Glutamatergic neuron (in vitro differentiated cells): ENCODE measurements around the gene LRRN1. TPM values are rescaled to one million over a fixed set of nuclear protein-coding genes. Genes with fewer than 3 reads are reported as not detected.
A peak's percentile ranks its signal among the peaks of the same experiment; 100 is the strongest.

Experiments used
- DNase-seq: peaks from one replicate; pipeline ENCODE4 v3.0.0; 2022
- H3K27ac Mint-ChIP-seq: one replicate; pipeline ENCODE4 v1.8.0; 2020; ENCODE audit warnings: mild to moderate bottlenecking, mixed read lengths, inconsistent platforms; ENCODE audit not compliant: unreplicated experiment
- H3K27me3 Mint-ChIP-seq: one replicate; pipeline ENCODE4 v1.8.0; 2020; ENCODE audit warnings: mild to moderate bottlenecking, moderate library complexity, mixed read lengths, inconsistent platforms; ENCODE audit not compliant: unreplicated experiment
- H3K36me3 Mint-ChIP-seq: one replicate; pipeline ENCODE4 v1.8.0; 2020; ENCODE audit warnings: mild to moderate bottlenecking, mixed read lengths, inconsistent platforms; ENCODE audit not compliant: unreplicated experiment
- H3K4me1 Mint-ChIP-seq: one replicate; pipeline ENCODE4 v1.8.0; 2020; ENCODE audit warnings: mild to moderate bottlenecking, low read depth, mixed read lengths, inconsistent platforms; ENCODE audit not compliant: unreplicated experiment
- H3K4me3 Mint-ChIP-seq: one replicate; pipeline ENCODE4 v1.8.0; 2020; ENCODE audit warnings: mild to moderate bottlenecking, mixed read lengths, inconsistent platforms; ENCODE audit not compliant: unreplicated experiment
- H3K9me3 Mint-ChIP-seq: one replicate; pipeline ENCODE4 v1.8.0; 2020; ENCODE audit warnings: mild to moderate bottlenecking, moderate library complexity, mixed read lengths, inconsistent platforms; ENCODE audit not compliant: unreplicated experiment
- total RNA-seq: library from RNA; stranded (reverse); fragmentation: NEBNext Ultra II Directional; extraction: Animal tissue kit (Norgen Biotek cat#: 25700); gene quantifications from one replicate; pipeline ENCODE4 v1.2.1, GENCODE V29; 2021; ENCODE audit not compliant: unreplicated experiment
- TF ChIP-seq, protein P1 (sequence below): fragments of 200-600 bp; sonication (generic); IDR thresholded peaks from one replicate; pipeline ENCODE4 v1.5.0; 2021; ENCODE audit not compliant: partially characterized antibody, unreplicated experiment

LRRN1 gene
- total RNA-seq, 1 donor from 2014 or later = 127 TPM

DNA sequence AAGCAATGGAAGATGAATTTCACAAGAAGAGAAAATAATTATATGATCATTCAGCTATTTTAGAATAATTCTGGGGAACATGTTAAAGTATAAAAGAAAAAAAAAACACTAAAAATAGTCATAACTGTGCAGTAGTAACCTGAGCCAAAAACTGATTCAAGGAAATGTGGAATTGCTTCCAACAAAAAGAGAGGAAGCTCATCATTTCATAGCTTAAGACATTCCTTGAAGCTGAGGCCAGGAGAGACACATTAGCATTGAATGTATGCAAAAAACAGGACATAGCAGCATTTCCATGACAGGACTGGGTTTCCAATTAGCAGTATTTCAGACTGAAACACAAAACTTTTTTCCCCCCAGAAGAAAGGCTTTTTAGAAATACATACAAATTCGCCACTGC is 27.7 kb upstream of the LRRN1 start:
- TF ChIP-seq, protein P1, sequence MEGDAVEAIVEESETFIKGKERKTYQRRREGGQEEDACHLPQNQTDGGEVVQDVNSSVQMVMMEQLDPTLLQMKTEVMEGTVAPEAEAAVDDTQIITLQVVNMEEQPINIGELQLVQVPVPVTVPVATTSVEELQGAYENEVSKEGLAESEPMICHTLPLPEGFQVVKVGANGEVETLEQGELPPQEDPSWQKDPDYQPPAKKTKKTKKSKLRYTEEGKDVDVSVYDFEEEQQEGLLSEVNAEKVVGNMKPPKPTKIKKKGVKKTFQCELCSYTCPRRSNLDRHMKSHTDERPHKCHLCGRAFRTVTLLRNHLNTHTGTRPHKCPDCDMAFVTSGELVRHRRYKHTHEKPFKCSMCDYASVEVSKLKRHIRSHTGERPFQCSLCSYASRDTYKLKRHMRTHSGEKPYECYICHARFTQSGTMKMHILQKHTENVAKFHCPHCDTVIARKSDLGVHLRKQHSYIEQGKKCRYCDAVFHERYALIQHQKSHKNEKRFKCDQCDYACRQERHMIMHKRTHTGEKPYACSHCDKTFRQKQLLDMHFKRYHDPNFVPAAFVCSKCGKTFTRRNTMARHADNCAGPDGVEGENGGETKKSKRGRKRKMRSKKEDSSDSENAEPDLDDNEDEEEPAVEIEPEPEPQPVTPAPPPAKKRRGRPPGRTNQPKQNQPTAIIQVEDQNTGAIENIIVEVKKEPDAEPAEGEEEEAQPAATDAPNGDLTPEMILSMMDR = no peak
- DNase-seq = no peak
- Mint-ChIP-seq H3K36me3 (peaks cover 12% of the 10 kb centered on the region), H3K4me3 (no peak overlapping the region), H3K27ac (no peak overlapping the region), H3K4me1 (peaks cover 4% of the 10 kb centered on the region), H3K9me3 (peaks cover 6% of the 10 kb centered on the region), H3K27me3 (no peaks in the 10 kb centered on the region)

DNA sequence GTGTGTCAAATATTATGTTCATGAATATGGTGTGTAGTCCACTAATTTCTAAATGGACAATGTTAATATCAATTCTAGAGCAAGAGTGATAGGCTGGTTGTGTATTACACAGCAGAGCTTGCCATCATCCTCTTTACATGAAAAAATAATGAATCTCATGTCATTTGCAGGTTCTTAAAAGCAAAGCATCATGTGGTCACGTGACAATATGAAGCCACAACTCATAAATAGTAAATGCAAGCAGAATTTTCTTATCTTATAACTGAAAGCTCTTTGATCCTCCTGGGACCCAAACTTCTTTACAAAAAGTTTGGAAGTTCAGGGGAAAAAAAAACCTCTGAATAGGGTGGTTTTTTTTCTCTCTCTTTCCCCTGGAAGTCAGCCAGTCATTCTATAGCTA is 26.9 kb upstream of the LRRN1 start:
- Mint-ChIP-seq H3K27me3 (no peaks in the 10 kb centered on the region), H3K27ac (no peak overlapping the region), H3K4me1 (peaks cover 4% of the 10 kb centered on the region), H3K36me3 (peaks cover 14% of the 10 kb centered on the region), H3K4me3 (no peak overlapping the region), H3K9me3 (peaks cover 6% of the 10 kb centered on the region)
- DNase-seq = no peak
- TF ChIP-seq, protein P1 = no peak

DNA sequence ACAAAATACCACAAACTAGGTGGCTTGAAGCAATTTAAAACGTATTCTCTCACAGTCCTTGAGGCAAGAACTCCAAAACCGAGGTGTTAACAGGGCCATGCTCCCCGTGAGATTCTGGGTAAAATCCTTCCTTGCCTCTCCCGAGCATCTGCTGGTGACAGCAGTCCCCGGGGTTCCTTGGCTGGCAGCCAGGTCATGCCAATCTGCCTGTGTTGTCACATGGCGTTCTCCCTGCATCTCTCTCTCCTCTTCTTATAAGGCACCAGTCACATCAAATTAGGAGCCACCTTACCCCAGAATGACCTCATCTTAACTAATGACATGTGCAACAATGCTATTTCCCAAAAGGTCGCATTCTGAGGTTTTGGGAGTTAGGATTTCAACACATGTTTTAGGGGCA is 26.3 kb upstream of the LRRN1 start:
- peak; percentile 22 for DNase-seq
- H3K4me3 Mint-ChIP-seq = no peak overlapping the region
- peaks cover 6% of the 10 kb centered on the region for H3K9me3 Mint-ChIP-seq
- no peak overlapping the region for H3K27ac Mint-ChIP-seq
- no peaks in the 10 kb centered on the region for H3K27me3 Mint-ChIP-seq
- peaks cover 14% of the 10 kb centered on the region for H3K36me3 Mint-ChIP-seq
- TF ChIP-seq, protein P1 = no peak
- peaks cover 4% of the 10 kb centered on the region for H3K4me1 Mint-ChIP-seq

DNA sequence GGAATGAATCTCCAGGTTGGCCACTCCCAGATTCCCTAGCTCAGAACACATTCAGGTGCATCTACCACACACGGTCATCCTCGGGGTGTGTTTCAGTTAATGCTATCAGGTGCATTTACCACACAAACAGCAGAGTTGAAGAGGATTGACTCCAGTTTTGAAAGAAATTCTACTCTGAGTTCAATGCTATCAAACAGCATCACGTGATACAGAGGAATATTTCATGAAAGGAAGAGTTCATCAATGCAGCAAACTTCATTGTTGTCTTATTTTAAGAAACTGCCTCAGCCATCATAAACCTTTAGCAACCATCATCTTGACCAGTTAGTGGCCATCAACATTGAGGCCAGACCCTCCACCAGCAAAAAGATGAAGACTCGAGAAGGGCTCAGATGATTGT is 22.6 kb upstream of the LRRN1 start:
- Mint-ChIP-seq H3K9me3 (peaks cover 6% of the 10 kb centered on the region), H3K36me3 (peaks cover 14% of the 10 kb centered on the region), H3K4me1 (peaks cover 4% of the 10 kb centered on the region)

DNA sequence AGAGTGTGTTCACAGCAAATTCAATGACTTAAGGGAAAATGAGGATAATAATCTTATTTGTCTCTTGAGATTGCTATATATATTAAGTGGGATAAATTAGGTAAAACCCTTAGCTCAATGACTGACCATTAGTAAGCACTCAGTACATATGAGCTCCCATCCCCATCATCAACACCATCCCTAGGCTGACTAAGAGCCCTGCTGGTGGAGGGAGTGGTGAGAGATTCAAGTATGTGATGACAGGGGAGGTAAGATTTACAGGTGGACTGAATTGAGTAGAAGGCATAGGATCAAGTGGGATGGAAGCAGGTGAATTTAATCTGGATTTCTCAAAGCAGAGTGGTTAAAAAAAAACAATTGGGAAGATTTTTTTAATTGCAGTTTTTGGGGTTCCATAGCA is 21.0 kb upstream of the LRRN1 start:
- Mint-ChIP-seq H3K4me3 (no peak overlapping the region), H3K9me3 (peaks cover 6% of the 10 kb centered on the region), H3K27ac (no peak overlapping the region), H3K27me3 (no peaks in the 10 kb centered on the region), H3K4me1 (no peaks in the 10 kb centered on the region), H3K36me3 (peaks cover 14% of the 10 kb centered on the region)
- TF ChIP-seq, protein P1 = no peak
- DNase-seq = no peak

More for the DNA sequence above, 22.6 kb upstream of the LRRN1 start:
- no peak overlapping the region for H3K27ac Mint-ChIP-seq
- no peaks in the 10 kb centered on the region for H3K27me3 Mint-ChIP-seq
- H3K4me3 Mint-ChIP-seq = no peak overlapping the region
- TF ChIP-seq, protein P1 = no peak
- DNase-seq = no peak
